GM12872 (cell line): ENCODE data around the gene RAD18.

Source experiments
- TF ChIP-seq, protein P1 (sequence below): IDR thresholded peaks from 3 replicates; pipeline ENCODE4 v1.5.1; 2011; ENCODE audit warnings: low read depth, mild to moderate bottlenecking, low read length, moderate library complexity; ENCODE audit not compliant: insufficient read depth

Gene RAD18

DNA sequence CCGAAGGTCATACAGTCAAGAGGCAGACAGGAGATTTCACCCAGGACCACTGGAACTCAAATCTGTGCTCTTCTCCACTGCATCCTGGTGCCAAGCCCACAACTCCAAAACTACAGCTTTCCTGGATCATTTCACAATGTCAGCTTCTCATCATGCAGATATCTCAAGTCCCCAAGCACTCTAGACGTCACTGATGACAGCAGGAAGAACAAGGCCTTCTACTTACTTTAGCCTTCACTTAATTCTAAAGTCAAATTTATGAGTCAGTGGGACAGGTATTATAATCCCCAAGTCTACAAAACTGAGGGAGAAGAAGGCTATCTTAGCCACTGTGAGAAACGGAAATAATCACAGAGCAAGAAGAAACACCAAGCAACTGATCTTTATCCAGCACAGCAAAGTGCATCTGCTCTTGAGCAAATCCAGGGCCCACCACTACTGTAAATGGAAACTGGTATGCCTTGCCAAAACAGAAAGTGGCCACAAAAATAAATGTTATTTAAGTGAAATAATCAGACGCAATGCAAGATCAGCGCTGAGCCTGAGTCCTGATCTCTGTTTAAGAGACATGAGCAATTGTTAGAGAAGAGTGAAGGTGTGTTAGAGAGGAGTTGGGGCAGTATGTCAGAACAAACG lies 928 bp downstream of the RAD18 start:
- TF ChIP-seq, protein P1, sequence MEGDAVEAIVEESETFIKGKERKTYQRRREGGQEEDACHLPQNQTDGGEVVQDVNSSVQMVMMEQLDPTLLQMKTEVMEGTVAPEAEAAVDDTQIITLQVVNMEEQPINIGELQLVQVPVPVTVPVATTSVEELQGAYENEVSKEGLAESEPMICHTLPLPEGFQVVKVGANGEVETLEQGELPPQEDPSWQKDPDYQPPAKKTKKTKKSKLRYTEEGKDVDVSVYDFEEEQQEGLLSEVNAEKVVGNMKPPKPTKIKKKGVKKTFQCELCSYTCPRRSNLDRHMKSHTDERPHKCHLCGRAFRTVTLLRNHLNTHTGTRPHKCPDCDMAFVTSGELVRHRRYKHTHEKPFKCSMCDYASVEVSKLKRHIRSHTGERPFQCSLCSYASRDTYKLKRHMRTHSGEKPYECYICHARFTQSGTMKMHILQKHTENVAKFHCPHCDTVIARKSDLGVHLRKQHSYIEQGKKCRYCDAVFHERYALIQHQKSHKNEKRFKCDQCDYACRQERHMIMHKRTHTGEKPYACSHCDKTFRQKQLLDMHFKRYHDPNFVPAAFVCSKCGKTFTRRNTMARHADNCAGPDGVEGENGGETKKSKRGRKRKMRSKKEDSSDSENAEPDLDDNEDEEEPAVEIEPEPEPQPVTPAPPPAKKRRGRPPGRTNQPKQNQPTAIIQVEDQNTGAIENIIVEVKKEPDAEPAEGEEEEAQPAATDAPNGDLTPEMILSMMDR: no peak

DNA sequence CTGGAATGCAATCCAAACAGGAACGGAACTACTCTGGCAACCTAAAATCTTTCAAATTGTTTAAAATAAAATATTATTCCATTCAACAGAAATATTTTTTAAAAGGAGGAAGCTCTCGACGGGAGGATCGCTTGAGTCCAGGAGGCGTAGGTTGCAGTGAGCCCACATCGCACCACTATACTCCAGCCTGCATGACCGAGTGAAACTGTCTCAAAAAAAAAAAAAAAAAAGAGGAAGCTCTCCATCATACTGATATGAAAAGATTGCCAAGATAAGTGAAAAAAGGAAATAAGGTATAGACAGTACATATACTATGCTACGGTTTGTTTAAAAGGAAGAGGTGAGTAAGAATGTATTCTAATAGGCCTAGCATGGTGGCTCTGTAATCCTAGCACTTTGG lies 3.6 kb downstream of the RAD18 start:
- TF ChIP-seq, protein P1: no peak

DNA sequence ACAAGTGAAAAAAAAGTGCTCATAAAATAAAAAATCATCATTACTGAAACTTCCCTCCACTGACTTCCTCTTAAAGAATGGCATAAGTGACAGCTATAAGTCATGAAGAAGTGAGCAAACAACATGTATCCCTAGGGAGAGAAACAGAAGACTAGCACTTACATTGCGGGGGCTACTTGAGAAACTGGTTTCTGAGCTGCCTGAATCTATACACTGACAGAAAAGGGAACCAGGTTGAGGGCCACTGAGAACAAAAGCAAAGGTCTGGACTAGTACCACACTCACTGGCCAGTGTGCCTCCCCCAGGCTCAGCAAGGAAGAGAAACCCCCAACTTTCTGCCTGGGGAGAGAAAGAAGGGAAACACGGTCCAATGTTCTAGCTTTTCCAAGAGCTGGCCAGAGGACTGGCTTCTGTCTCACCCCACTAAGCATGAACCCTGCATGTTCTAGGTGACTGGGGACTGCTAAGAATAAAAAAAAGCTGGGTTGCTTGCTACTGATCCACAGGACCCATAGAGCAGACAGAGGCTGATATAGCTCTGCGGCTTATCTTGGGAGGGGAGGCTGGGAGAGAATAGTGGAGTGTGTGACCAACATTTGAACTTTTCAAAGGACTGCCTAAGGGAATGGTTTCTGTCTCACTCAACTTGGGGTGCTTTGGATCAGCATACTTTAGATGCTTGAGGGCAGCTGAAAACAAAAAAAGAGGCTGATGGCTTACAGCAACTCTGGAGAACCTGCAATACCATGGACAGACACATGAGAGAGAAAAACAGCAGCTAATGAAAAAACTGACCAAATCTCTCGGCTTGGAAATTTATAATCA lies 8.1 kb downstream of the RAD18 start:
- TF ChIP-seq, protein P1: no peak; the same call in 2 of the 3 replicates

DNA sequence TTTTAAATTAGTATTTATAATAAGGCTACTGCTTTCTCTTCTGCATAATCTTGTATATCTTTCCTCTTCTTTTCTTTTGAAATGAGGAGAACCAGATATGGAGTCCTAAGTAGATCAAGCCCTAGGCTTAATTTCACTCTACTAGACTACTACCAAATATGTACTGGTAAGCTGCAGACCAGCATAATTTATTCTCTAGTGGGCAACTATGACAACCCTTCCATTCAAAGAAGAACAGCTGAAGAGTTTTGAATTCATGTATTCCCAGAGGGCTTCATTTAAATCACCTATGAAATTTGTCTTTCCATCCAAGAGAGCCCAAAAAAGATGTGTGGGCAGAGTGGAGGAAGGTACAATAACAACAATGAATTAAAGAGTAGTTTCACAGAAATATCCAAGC lies 10.0 kb downstream of the RAD18 start:
- TF ChIP-seq, protein P1: no peak

DNA sequence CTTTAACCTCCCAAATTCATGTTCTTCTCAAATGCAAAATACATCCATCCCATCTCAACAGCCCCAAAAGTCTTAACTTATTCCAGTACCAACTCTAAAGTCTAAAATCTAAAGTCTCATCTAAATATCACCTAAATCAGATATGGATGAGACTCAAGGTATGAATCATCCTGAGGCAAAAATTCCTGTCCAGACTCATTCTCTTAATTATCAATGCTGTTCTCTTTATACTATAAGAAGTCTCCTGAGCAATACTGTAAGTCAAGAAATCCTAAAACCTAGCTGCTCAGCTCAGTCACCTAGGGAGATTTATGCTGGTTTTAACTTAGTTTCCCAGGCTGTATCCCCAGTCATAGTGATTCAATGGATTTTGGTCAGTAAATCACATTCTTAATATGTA lies 11.1 kb downstream of the RAD18 start:
- TF ChIP-seq, protein P1: no peak

DNA sequence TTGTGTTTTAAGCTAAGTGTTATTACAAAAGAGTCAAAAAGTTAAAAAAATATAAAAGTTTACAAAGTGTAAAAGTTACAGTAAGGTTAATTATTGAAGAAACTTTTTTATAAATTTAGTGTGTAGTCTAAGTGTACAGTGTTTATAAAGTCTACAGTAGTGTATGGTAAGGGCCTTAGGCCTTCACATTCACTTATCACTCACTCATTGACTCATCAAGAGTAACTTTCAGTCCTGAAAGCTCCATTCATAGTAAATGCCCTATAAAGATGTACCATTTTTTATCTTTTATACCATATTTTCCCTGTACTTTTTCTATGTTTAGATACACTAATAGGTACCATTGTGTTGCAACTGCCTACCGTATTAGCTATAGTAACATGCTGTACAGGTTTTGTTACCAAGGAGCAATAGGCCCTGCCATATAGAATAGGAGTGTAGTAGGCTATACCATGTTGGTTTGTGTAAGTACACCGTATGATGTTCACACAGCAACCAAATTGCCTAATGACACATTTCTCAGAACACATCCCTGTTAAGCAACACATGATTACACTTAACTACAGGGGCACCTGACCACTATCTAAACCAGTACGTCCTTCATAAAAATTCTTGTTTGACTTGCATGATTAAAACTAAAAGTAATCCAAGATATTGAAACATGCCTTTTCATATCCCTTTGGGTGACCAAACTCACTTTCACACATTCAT lies 17.2 kb downstream of the RAD18 start:
- TF ChIP-seq, protein P1: no peak
